Camera-type eye (tissue), 1 donor: Measurements from ENCODE around the gene ATF3. TPM values are rescaled to one million over a fixed set of nuclear protein-coding genes. Genes with fewer than 3 reads are reported as not detected.

Experiments used
- total RNA-seq: library from RNA; depleted of rRNA; stranded (reverse); fragments of >200 nt; gene quantifications from one replicate; pipeline ENCODE4 v1.2.3, GENCODE V29; 2014

ATF3 gene, protein sequence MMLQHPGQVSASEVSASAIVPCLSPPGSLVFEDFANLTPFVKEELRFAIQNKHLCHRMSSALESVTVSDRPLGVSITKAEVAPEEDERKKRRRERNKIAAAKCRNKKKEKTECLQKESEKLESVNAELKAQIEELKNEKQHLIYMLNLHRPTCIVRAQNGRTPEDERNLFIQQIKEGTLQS
- 15.1 TPM for total RNA-seq

GRCh38 chr1:212608392-212608958, at the start of gene ATF3:
TSS of gene ATF3 (plus strand) at chr1:212608761. CDS start at chr1:212615022, 6,261 bp downstream.

Other genes starting within 250 kb of the ATF3 start
- gene PACC1, start 193.9 kb upstream of the ATF3 start, total RNA-seq = 11.6 TPM
- gene NENF, start 175.8 kb upstream of the ATF3 start, total RNA-seq = 24.9 TPM
- gene BATF3, start 91.1 kb downstream of the ATF3 start, total RNA-seq = 1.1 TPM
- gene NSL1, start 183.0 kb downstream of the ATF3 start, total RNA-seq = 68.0 TPM
- 20.7 TPM for gene TATDN3, start 183.1 kb downstream of the ATF3 start, total RNA-seq
- gene SPATA45, start 238.9 kb downstream of the ATF3 start, total RNA-seq = not detected
- gene FLVCR1, start 249.5 kb downstream of the ATF3 start, total RNA-seq = 29.7 TPM